ENCODE measurements around the gene FNDC8.
"Not testable (repeated sequence)": the region's sequence is repeated elsewhere in the genome, so short reads cannot be mapped to it uniquely, and the experiment has no call there.

DNA sequence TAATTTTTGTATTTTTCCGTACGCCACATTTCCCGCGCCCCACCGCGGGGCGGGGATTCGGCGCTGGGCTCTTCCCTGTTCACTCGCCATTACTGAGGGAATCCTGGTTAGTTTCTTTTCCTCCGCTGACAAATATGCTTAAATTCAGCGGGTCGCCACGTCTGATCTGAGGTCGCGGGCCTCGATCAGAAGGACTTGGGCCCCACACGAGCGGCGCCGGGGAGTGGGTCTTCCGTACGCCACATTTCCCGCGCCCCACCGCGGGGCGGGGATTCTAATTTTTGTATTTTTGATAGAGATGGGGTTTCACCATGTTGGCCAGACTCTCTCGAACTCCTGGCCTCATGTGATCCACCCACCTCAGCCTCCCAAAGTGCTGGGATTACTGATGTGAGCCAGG is 29.7 kb downstream of the FNDC8 start:
- not testable (repeated sequence) for TF ChIP-seq TRIM24 (IDR thresholded peaks at IDR 0.05); CTCF (IDR thresholded peaks at IDR 0.05 in 2 of 3, conservative IDR thresholded peaks at IDR 0.05 in 1 of 3; ENCODE audit: insufficient read depth in 2 of 3, low read depth in 1 of 3, low read length in 3 of 3); FOXM1 (IDR thresholded peaks at IDR 0.05; ENCODE audit: low read depth); FOXM1 (CRISPR knock-in tag; IDR thresholded peaks at IDR 0.05; ENCODE audit: low read depth); SIN3A (IDR thresholded peaks at IDR 0.05; ENCODE audit: borderline replicate concordance in 2 of 2, control insufficient read depth in 1 of 2, low read depth in 2 of 2, low read length in 2 of 2); USF2 (CRISPR knock-in tag; IDR thresholded peaks at IDR 0.05); NR2C1 (IDR thresholded peaks at IDR 0.05); NR2C1 (tag; IDR thresholded peaks at IDR 0.05); POLR2A (conservative IDR thresholded peaks at IDR 0.05)
- TF ChIP-seq, protein P1, sequence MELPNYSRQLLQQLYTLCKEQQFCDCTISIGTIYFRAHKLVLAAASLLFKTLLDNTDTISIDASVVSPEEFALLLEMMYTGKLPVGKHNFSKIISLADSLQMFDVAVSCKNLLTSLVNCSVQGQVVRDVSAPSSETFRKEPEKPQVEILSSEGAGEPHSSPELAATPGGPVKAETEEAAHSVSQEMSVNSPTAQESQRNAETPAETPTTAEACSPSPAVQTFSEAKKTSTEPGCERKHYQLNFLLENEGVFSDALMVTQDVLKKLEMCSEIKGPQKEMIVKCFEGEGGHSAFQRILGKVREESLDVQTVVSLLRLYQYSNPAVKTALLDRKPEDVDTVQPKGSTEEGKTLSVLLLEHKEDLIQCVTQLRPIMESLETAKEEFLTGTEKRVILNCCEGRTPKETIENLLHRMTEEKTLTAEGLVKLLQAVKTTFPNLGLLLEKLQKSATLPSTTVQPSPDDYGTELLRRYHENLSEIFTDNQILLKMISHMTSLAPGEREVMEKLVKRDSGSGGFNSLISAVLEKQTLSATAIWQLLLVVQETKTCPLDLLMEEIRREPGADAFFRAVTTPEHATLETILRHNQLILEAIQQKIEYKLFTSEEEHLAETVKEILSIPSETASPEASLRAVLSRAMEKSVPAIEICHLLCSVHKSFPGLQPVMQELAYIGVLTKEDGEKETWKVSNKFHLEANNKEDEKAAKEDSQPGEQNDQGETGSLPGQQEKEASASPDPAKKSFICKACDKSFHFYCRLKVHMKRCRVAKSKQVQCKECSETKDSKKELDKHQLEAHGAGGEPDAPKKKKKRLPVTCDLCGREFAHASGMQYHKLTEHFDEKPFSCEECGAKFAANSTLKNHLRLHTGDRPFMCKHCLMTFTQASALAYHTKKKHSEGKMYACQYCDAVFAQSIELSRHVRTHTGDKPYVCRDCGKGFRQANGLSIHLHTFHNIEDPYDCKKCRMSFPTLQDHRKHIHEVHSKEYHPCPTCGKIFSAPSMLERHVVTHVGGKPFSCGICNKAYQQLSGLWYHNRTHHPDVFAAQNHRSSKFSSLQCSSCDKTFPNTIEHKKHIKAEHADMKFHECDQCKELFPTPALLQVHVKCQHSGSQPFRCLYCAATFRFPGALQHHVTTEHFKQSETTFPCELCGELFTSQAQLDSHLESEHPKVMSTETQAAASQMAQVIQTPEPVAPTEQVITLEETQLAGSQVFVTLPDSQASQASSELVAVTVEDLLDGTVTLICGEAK (IDR thresholded peaks at IDR 0.05) = not testable (repeated sequence)
- TF ChIP-seq, protein P1 (CRISPR knock-in tag; IDR thresholded peaks at IDR 0.05) = not testable (repeated sequence)
